ENCODE measurements around the gene CNTF.
"Not testable (repeated sequence)": the region's sequence is repeated elsewhere in the genome, so short reads cannot be mapped to it uniquely, and the experiment has no call there.

CNTF gene, protein sequence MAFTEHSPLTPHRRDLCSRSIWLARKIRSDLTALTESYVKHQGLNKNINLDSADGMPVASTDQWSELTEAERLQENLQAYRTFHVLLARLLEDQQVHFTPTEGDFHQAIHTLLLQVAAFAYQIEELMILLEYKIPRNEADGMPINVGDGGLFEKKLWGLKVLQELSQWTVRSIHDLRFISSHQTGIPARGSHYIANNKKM

DNA sequence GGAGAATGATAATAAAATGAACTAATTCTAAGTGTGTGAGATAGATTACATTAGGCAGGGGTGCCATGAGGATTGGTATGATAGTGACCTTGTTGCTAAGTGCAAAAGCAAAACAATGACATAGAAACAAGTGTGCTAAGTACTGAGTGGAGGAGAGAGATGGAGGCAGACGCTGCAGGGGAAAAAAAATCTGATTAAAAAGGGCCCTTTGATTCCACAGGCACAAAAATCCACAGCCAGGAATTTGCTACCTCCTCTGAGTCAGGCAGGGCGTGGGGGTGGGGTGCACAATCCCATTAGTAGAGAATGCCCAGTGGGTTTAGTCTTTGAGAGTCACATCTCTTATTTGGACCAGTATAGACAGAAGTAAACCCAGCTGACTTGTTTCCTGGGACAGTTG is at the start of gene CNTF:
TSS of gene CNTF (plus strand) at position 322 of the 400 bp plus-strand sequence. CDS start 88 bp downstream, outside the sequence.
- DNase-seq: no peak

DNA sequence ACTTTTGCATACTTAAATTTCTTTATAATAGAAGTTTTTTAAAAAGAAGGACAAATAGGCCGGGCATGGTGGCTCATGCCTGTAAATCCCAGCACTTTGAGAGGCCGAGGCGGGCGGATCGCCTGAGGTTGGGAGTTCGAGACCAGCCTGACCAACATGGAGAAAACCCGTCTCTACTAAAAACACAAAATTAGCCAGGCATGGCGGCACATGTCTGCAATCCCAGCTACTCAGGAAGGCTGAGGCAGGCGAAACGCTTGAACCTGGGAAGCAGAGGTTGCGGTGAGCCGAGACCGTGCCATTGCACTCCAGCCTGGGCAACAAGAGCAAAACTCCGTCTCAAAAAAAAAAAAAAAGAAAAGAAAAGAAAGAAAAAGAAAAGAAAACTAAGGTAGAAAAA is 49.6 kb upstream of the CNTF start:
- DNase-seq: not testable (repeated sequence)

DNA sequence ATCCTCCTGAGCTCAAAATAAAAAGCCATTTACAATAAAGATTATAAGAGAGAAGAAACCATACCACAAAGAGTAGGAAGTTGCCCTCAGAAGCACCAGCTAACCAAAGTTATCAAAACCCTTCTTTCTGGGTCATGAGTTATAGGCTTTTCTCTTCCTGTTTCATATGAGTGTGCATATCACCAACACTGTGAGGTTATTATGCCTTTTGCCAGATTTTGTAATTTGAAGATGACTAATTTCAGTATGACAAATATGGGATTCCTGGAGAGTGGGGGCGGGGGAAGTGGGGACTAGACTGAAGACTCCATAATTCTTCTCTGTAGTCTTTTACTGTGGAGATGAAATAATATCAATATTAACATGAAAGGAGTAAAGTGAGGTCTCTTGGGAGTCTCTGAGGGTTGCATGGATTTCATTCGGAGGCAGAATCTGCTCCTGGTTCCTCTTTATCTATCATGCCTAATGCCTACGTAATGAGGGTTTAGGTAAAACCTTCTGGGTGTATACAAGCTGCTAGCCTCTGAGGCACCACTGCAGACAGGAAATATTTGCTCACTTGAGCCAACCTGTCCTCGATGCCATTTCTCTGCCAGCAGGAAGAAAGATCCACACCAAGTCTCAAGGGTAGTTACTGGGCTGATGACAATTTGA is 48.9 kb upstream of the CNTF start:
- peak; percentile 13 for DNase-seq

DNA sequence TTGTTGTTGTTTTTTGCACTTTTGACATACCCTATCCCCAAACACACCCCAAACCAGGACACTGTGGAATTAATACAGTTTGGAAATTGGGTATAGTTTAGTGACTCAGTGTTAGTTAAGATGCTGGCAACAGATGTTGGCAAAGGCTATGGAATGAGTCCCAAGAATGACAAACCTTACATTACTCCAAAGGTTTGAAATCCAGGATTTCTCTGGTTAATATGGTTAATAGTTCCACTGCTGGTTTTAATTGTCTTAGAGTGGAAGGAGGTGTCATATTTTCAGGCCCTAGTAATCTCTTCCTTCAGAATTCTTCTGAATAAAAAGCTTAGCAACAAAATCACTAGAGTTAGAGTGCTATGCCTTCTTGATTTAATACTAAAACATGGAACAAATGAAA is 47.6 kb upstream of the CNTF start:
- DNase-seq: no peak

DNA sequence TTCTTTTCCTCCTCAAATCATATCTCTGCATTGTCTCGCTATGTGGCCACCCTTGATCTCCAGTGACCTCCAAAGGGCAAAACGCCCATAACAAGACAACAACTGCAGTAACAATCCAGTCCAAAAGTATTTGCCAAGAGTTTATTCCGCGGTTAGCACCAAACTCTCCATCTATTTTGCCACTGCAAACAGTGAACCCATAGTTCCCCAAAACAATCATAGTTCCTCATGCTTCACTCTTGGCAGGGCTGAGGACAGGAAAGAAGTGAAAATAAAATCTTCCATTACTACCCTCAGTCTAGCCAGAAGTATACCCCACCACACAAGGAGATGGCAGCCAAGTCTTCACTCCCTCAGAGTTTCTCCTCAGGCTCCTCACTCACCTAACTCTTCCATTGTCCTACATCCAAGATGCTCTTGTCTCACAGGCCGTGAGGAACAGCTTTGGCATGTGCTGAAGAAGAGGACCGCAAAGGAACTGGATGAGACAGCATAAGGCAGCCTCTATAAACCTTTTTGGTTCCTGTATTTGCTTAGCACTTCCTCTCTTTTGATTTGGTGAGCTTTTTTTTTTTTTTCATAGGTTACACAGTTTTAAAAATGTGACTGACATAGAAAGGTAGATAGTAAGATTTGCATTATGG is 47.0 kb upstream of the CNTF start, which contains the start of gene LPXN:
TSS of gene LPXN (minus strand) at position 480 of the 644 bp plus-strand sequence. CDS start at position 396, 84 bp downstream.
- peak; percentile 50 for DNase-seq

DNA sequence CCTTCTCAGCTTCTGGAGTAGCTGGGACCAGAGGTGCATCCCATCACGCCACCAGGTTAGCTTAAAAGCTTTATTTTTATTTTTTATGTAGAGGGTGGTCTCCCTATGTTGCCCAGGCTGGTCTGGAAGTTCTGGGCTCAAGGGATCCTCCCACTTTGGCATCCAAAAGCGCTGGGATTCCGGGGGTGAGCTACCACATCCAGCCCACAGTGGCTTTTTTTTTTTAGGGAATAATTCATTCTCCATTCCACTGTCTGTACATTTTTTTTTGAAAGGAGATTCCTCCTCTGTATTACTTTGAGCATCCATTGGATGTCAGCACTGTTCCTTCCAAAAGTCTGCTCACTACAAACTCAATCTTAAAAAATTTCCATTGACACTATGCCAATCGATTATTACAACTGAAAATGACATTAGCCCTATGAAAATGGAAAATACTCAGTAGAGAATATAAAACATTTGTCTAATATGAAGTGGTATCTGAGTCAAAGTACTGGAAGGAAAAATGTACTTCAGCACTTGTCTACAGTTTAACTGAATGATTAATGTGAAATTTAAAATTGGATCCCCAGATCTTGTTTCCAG is 45.5 kb upstream of the CNTF start:
- no peak for DNase-seq

DNA sequence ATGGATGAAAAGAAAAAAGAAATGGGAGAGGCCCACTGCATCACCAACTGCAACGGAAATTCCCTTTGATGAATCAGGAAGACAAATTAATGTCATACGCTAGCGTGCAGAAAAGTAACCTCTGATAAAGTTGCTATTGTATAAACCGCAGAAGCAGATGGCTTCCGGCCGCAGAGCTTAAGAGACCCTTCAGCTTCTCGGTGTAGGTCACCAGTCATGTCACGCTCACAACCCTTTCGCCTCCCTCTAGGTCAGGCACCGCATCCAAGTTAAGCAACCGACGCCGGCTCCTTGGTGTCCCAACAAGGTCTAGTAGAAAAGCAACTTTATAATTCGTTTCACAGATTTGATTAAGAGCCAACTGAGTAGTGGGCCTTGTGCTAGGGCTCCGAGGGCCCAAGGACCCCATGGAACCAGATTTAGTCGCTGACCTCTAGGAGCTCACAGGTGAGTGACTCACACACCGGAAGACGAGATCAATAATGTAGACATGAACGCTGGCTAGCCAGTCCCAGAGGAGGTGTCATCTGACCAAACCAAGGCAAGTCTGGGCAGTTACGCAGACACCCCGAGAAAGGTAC is 44.8 kb upstream of the CNTF start:
- peak; percentile 22 for DNase-seq

DNA sequence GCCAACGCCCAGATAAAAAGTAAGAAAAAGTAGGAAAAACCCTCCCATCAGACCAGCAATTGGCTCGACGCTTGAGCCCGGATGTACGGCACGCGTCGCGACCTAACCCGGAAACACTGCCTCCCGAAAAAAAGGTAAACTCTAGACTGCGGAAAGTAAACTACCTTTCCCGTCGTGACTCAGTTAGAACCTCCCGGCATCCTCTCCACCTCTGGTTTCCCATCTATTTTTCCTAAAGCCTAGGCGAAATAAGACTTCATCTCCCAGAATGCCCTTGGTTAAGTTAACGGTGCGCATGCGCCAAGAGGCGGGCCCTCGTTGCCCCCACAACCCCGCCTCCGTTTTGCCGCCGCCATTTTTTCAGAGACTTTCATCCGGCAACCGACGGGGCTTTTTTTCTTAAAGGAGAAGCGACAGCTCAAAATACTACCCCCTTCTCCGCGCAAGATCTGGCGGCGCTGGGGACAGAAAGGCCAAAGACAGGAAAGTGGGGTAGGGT is 44.3 kb upstream of the CNTF start:
- DNase-seq: peak; percentile 93

DNA sequence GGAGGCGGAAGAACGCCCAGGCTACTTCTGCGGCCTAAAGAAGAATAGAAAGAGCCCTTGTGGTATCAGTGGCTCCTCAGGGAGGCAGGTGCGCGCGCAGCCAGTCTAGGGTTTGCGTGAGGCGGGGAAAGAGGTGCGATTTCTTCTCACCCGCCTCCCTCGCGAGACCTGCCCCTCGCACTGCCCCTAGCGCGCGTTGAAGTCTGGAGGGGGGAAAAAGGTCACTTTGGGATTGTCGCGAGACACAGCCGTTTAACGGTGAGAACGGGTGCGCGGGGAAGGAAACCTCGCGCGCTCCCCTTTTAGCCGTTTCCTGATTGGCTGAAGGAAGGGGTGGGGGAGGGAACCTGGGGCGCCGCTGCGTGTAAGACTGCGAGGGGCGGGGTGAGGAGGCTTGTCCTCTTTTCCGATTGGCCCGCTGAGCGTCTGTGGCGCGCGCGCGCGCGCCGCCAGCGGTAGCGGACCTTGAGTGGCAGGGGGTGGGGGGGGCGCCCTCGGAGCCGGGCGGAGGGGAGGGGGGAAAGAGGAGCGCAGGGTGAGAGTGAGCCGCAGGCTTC is 43.8 kb upstream of the CNTF start, which contains the start of gene ZFP91:
TSS of gene ZFP91 (plus strand) at position 429 of the 557 bp plus-strand sequence. CDS start 219 bp downstream, outside the sequence.
- peak; percentile 80 for DNase-seq

DNA sequence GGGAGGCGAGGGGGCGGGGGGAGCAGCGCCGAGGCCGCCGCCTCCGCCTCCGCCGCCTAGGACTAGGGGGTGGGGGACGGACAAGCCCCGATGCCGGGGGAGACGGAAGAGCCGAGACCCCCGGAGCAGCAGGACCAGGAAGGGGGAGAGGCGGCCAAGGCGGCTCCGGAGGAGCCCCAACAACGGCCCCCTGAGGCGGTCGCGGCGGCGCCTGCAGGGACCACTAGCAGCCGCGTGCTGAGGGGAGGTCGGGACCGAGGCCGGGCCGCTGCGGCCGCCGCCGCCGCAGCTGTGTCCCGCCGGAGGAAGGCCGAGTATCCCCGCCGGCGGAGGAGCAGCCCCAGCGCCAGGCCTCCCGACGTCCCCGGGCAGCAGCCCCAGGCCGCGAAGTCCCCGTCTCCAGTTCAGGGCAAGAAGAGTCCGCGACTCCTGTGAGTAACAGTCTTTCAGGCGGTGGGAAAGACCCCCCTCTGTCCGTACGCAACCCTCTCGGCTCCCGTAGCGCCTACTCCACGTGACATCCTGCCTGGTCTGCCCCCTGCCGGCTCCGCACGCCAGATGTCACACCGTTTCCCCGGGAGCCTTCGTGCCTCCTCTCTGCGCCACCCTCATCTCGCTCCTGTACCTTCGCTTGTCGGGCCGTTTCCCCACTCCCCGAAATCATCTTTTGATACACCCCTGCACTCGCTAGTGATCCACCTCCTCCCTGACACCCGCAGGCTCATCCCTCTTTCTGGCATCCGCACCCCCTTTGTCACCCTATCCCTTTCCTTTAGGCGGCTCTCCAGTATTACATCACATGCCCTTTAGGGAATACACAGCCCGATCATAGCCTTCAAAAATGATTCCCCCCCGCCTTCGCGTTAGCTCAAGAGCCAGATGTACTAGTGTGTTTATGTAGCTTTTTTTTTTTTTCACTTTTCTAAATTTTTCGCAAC is 43.0 kb upstream of the CNTF start:
- DNase-seq: peak; percentile 41

DNA sequence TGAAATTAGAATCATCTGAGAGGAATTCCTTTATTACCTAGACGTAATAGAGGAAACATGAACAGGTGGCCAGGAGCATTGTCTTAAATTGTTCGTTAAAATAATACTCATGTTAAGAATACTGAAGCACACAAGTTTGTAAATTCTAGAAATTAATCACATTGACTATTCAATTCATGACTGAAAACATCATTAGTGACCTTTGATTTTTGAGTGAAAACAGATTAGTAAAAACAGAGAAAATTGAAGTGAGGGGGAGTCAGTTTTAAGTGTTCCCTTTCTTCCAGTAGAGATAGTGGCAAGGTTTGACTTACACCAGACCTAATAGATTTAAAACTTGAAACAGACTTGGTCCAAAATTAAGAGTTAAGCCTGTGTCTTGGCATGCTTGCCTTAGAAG is 42.2 kb upstream of the CNTF start:
- no peak for DNase-seq

DNA sequence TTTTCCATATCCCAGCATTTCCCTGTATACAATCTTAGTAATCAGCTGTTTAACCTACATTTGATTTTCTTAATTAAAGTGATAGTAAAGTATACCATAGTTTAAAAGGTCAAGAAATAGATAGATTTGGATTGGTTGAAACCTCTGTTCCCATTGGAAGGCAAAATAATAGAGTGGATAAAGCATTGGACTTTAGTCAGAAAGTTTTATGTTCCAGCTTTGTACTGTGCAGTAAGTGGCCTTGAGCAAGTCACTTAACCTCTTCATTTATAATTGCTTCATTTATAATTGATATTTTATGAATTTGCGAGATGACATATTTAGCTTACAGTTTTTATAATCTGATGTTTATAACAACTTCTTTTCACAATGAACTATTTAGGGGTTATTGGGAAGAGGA is 40.0 kb upstream of the CNTF start:
- no peak for DNase-seq

DNA sequence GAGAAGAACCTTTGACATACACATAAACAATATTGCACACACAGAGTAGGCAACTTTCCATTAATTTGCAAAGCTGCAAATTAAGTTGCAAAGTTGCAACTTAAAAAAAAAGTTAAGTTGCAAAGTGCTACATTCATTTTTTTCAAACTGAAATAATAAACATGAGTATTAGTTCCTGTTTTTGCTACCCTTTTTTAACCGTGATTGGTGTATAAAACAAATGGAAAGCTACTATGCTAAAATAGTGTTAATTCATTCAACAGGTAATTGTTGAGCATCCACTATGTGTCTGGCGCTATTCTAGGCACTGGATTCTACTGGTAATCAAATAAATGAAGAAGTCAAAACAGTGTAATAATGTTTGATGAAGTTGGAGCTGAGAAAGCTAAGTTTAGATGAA is 35.5 kb upstream of the CNTF start:
- no peak for DNase-seq

DNA sequence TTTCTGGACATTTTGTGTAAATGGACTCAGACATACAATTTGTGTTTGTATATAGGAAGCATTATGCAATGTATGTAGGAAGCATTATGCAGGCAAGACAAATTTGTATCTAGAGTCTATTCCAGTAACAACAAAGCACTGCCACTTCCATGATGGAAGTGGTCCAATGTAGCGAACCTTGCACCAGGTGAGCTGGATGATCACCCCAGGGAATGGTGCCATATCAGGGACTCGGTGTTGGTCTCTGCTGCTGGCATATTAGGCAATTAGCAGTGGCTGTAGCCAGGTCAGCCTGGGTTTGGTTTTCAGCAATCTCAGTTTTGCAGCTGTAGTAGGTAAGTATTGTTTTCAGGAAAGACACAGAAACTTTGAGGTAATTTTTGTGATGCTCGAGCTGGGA is 30.8 kb upstream of the CNTF start:
- DNase-seq: no peak

DNA sequence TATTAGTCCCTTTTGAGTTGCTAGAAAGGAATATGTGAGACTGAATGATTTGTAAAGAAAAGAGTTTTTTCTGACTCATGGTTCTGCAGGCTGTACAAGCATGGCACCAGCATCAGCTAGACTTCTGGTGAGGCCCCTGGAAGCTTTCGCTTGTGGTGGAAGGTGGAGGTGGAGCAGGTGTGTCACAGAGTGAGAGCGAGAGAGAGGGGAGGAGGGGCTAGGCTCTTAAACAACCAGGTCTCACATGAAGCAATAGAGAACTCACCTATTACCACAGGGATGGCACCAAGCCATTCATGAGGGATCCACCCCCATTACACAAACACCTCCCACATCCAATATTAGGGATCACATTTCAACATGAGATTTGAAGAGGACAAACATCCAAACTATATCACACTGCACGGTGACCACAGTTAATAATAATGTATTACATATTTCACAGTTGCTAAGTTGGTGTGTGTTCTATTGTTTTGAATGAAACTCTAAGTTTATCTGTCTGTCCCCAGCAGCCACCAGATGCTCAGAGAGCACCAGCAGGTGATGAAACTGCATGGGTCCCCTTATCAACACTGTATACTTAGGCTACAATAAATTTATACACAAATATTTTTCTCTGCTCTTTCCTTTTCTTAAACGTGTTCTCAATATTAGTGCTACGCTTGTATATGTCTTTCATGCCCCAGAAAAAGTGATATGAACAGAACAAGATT is 29.5 kb upstream of the CNTF start:
- no peak for DNase-seq

DNA sequence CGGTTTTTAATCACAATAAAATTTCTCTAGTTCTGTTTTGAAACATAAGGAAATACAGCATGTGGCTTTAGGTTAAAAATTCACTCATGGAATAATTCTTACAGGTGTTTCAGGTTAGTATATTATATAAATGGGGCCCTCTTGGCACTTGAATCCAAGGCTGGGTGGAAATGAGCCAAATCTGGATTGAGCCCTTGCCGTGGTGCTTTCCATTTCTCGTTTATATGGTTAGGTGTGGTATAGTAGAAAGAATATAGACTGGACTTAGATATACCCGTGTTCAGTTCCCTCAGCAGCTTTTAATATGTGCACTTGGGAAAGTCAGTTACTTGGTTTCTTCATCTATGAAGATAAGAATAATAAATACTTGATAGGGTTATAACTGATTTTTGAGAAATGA is 27.6 kb upstream of the CNTF start:
- no peak for DNase-seq

DNA sequence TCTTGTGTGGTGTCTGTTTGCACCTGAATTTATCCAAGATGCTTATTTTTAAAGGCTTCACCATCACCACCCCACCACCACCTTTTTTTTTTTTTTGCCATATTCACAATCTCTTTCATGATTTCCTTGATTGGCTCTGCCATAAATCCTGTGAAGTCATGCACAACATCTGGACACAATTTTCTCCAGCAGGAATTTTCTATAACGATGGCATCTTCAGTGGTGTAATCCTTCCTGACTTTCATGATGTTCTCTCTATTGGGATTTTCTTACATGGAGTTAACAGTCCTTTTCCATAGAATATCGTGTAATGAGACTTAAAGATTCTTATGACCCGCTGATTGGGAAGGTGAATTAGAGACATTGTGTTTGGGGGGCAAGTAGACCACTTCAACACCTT is 25.8 kb upstream of the CNTF start:
- no peak for DNase-seq

DNA sequence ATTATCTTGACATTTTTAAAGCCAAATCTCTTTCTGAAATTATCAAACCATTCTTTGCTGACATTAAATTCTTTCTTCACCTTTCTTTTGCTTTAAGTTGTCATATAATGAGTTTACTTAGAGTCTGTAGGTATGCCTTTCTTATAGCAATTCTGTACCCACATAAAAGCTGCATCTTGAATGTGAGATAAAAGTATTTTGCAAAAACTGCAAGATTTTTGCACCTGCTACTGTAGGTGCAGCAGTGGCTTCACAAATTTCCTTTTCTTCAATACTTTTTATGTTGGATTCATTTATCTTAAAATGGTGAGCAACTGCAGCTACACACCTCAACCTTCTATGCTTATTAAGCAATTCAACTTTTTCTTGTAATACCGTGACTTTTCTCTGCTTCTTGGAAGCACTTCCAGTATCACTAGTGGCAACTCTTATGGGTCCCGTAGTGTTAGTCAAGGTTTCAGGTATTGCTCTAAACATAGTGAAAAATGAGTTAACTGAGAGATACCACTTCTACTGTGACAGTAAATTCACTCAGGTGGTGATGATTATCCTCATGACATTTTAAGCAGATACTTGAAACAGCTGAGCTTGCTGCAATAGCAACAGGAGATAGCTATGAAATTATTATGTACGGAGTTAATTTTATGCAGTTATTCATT is 24.9 kb upstream of the CNTF start:
- DNase-seq: no peak

DNA sequence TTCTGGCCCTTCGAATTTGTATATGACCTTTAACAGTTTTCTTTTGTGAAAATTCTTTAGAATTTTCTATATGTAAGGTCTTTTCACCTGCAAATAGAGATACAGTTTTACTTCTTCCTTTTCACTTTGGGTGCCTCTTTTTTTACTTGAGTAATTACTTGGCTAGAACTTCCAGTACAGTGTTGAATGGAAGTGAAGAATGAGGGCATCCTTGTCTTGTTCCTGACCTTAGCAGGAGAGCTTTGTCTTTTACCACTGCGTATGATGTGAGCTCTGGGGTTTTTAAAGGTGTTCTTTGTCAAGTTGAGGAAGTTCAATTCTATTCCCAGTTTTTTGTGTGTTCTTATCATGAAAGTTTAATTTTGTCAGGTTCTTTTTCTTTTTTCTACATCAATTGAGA is 22.0 kb upstream of the CNTF start:
- no peak for DNase-seq

DNA sequence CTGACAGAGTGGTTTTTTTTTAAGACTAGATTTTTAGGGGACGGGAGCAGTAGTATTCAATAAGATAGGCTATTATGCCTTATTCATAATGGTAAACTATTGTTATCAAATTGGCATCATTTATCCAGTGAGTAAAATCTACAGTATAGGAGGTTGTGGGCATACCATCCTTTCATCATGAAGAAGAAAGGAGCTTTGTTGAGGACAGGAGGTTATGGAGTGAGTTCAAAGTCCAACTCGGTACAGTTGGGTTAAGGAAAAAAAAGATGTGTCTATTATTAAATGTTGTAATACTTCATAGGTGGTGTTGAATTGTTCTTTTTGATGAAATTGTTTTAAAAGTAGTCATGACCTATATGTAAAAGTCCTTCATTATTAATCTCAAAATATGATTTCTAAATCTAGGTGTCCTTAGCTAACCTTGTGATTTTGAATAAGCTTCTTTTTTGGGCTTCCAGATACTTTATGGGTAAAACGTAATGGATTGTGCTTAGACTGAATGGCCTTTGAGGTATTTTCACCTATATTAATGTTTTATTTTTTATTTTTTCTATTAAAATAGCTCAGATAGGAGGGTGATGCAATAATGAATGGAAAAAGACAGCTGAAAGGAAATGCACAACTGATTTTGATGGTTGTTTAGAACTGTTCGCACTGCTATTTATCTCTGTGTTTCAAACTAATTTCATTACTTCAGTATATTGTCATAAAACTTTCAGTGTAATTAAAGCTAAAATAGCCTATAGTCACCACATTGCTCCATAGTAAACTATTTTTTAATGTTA is 15.3 kb upstream of the CNTF start:
- no peak for DNase-seq

Measured in SIG-M5 (cell line).